NCI-H82 (cell line): ENCODE results near the gene NDUFS7.
A peak's percentile ranks its signal among the peaks of the same experiment; 100 is the strongest.

ENCODE experiments used
- DNase-seq: peaks from one replicate; lab custom pipeline; 2025; lab: John Stamatoyannopoulos, UW

NDUFS7 gene

DNA sequence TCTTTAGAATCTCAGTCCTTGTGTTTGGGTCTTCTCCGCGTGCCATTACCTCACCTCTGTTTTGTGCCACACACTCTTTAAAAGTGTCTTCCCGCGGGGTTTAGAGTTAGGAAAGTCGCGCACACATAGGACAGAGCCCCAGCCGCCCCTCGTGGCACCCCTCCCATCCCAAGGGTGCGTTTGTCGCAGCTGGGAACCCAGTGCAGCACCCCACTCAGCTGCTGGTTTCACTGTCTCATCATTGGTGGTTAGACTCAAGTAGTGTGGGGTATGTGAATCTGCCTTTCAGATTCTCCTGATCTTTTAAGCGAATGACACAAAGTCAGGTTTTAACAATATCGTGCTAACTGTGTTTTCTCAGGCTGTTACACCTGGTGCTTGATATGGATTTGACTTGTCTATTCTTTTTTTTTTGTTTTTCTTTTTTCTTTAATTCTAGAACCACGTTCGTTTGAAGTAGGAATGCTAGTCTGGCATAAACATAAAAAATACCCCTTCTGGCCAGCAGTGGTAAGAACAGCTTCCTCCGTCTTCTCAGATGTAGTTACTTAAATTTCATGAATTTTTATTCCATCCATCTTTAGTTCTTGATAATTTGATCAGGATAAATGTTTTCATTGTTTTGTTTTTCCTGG, 19.5 kb upstream of the NDUFS7 start:
- DNase-seq, result no peak

- DNase-seq, result no peak
These were observed 18.1 kb upstream of the NDUFS7 start for GRCh38 chr19:1365319-1366269.

GRCh38 chr19:1366296-1366695, 17.4 kb upstream of the NDUFS7 start:
- no peak for DNase-seq

- DNase-seq, result no peak
These were observed 16.5 kb upstream of the NDUFS7 start for GRCh38 chr19:1366899-1367870.

DNA sequence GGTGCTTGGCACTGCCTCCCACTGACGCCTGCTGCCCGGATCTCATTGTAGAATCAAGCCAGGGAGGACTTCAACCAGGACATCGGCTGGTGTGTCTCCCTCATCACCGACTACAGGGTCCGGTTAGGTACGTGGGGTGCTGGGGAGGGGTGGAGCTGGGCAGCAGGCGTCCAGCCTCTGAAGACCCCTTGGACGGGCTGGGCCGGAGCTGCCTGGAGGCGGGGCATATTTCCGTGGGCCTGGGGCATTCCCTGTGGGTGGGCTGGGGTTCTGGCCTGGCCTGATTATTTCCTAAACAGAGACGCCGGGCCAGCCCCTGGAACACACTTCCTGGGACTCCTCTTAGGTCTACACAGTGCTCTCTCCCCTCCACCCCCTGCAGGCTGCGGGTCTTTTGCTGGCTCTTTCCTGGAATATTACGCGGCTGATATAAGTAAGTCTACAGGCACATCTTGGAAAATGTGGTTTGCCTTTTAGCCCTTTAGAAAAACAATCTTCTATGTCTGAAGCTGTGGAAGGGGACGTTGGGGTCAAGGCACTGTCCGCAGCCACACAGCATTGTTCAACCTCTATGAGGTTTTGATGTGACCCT, 14.4 kb upstream of the NDUFS7 start:
- no peak for DNase-seq

GRCh38 chr19:1370579-1371361, 12.9 kb upstream of the NDUFS7 start:
- DNase-seq, result no peak

- DNase-seq, result no peak
These were observed 10.6 kb upstream of the NDUFS7 start for GRCh38 chr19:1373042-1373533.

GRCh38 chr19:1373534-1374249, 10.0 kb upstream of the NDUFS7 start:
- peak; percentile 84 for DNase-seq

DNA sequence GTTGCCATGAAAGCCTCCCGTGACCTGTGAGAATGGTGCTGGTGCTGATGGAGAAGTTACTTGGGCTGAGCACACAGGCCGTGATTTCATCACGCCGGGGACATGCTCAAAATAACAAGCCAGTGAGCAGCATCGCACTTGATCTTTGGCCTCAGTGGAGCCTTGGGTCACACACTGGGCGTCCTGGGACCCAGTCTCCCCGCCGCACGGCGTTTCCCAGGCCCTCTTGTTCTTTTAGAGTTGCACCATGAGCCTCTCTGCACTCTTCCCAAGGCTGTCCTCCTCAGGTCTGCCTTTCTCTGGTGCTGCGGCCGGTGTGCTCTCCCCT, 9.5 kb upstream of the NDUFS7 start:
- no peak for DNase-seq

GRCh38 chr19:1376415-1376805, 7.3 kb upstream of the NDUFS7 start:
- no peak for DNase-seq

- no peak for DNase-seq
These were observed 6.3 kb upstream of the NDUFS7 start for GRCh38 chr19:1377176-1377964.

- DNase-seq, result no peak
These were observed 5.5 kb upstream of the NDUFS7 start for GRCh38 chr19:1377965-1378785.

DNA sequence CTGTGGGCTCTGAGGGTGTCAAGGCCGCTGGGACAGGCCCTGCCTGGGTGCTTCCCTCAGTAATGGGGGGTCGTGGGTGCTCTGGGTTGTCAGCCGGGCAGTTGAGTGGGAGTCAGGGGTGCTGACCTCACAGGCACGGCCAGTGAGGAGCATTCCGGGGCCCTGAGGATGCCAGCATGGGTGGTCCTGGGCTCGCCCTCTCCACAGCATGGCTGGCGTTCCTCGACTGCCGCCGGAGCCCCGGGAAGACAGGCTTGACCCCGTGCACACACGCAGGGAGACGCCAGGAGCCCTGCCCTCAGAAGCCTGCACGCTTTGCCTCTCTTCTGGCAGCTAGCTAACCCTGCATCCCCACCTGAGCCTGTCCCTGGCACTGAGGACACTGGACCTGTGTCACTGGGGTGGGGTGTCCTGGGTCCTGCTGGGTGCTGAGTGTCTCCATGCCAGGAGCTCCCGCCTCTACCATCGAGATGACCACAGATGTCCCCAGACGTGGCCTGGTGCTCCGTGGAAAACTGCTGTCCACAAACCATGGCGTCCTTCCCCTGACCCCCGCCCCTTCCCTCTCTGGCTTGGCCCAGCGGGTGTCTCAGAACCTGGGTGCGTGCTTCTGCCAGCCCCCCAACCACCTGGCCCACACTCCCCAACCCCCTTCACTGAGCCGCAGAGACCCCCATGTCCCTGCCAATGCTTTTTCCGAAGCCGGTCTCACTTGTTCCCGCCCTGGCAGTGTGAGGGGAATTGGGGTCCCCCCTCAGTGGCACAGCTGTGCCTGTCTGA, 4.4 kb upstream of the NDUFS7 start:
- no peak for DNase-seq

GRCh38 chr19:1379961-1380489, 3.7 kb upstream of the NDUFS7 start:
- no peak for DNase-seq

DNA sequence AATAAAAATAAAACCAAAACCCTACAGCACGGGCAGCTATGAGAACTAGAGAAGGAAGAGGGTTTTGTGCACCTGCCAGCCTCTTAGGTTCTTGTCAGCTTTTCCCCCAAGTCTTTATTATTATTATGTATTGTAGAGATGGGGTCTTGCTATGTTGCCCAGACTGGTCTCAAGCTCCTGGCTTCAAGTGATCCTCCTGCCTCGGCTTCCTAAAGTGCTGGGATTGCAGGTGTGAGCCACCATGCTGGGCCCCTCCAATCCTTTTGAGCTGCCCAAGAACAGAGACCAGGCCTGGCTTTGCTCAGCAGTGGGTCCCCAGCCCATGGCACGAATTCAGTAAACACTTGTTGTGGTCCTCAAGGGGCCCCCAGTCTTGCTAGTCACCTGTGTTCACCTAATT, 1.5 kb upstream of the NDUFS7 start:
- DNase-seq, result no peak

DNA sequence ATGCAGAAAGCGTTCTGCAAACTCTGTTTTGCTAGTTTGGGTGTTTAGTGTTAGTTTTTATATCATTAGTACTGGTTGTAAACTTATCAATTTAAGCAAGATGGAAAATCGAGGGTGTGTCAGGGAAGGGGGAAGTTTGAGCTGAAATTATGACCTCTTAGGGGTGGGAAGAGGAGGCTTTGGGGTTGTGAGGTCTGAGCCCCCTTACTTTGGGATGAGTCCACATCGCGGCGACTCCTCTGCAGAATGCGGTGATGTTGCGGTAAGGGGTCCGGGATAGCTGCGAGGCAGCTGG, 743 bp upstream of the NDUFS7 start:
- DNase-seq, result no peak

DNA sequence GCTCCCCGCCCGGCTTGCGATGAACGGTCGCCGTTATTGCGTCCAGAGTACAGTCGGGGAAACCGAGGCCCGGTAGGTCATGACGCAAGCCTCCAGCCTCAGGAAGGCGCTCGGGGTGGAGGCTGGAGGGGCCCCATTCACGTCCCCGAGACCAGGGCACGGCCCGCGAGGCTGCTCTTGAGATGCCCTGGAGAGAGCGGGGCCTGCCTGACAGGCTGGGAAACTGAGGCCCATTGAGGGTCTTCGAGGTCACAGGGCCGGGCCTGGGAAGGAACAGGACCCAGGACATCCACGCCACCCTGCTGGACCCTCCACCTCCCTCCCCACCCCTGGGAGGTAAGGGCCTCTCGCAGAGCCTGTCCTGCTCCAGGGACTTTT, 367 bp downstream of the NDUFS7 start:
- no peak for DNase-seq
